H1 (cell line): ENCODE data around the gene CRKL. TPM values are rescaled to one million over a fixed set of nuclear protein-coding genes. Genes with fewer than 3 reads are reported as not detected.

Experiments
- BCL11A ChIP-seq, 2 experiments: IDR thresholded peaks; one replicate each; pipeline ENCODE4 v1.6.1; 2011; ENCODE audit warnings: low read depth in 2 of 2, low read length in 2 of 2, mild to moderate bottlenecking in 2 of 2
- GTF2F1 ChIP-seq: IDR thresholded peaks from 2 replicates; pipeline ENCODE4 v1.6.1; 2012; ENCODE audit warnings: low read depth, low read length, improper control_type of control experiment, borderline replicate concordance
- JUND ChIP-seq: IDR thresholded peaks from 2 replicates; pipeline ENCODE4 v1.6.1; 2011; ENCODE audit warnings: mild to moderate bottlenecking, improper control_type of control experiment, low read length
- POLR2AphosphoS5 ChIP-seq: IDR thresholded peaks from 2 replicates; pipeline ENCODE4 v1.6.1; 2011; ENCODE audit warnings: low read depth, low read length
- POU5F1 ChIP-seq: IDR thresholded peaks from 2 replicates; pipeline ENCODE4 v1.6.1; 2011; ENCODE audit warnings: low read depth, mild to moderate bottlenecking, low read length, moderate library complexity
- RBBP5 ChIP-seq: IDR thresholded peaks from 2 replicates; pipeline ENCODE4 v1.7.1; 2012; ENCODE audit warnings: low read depth, mild to moderate bottlenecking, inconsistent platforms, low read length, moderate library complexity, borderline replicate concordance
- RNF2 ChIP-seq: fragments of 200-900, 300-1000 bp; sonication (generic); IDR thresholded peaks from 2 replicates; pipeline ENCODE4 v1.7.1; 2016; ENCODE audit warnings: borderline replicate concordance, low read depth, mild to moderate bottlenecking, antibody characterized with exemption, low read length; ENCODE audit not compliant: poor library complexity, severe bottlenecking; ENCODE audit errors: missing control alignments
- TAF1 ChIP-seq: IDR thresholded peaks from 2 replicates; pipeline ENCODE4 v1.6.1; 2011; ENCODE audit warnings: mild to moderate bottlenecking, low read depth, low read length
- TAF7 ChIP-seq: optimal IDR thresholded peaks from 2 replicates; pipeline ENCODE3; 2011; ENCODE audit warnings: low read depth, mild to moderate bottlenecking, inconsistent platforms, low read length, moderate library complexity, borderline replicate concordance
- polyA plus RNA-seq, 7 experiments: library from polyadenylated mRNA; depleted of rRNA in 3 of 7; stranded (reverse) in 5 of 7; unstranded in 2 of 7; fragments of >200 nt in 5 of 7; fragments of 200-250 nt in 2 of 7; gene quantifications; 1 replicate in 5 of 7; 2 replicates in 1 of 7; 4 replicates in 1 of 7; pipeline versions ENCODE4 v1.2.1 to v1.2.3, GENCODE V29; 2011 to 2013; ENCODE audit warnings: missing spikeins in 2 of 7, mixed read lengths in 2 of 7
- total RNA-seq: library from RNA; stranded (reverse); fragmentation: NEBNext Ultra II Directional; extraction: Animal tissue kit (Norgen Biotek cat#: 25700); gene quantifications from 2 replicates; pipeline ENCODE4 v1.2.1, GENCODE V29; 2021

CRKL gene
- total and polyA plus RNA-seq, 2 of the 8 experiments (the other 6 are each of a cell fraction or from before 2014, with no cell fraction given), result 34.5 to 94.5 TPM

GRCh38 chr22:20904008-20904979, 12.9 kb upstream of the CRKL start (continued):
- TF ChIP-seq JUND, result no peak
- TF ChIP-seq POLR2AphosphoS5, result no peak
- TF ChIP-seq POU5F1, result no peak
- TF ChIP-seq BCL11A (IDR thresholded peaks at IDR 0.05; ENCODE audit: low read depth in 2 of 2, low read length in 2 of 2), result no peak
- no peak for TF ChIP-seq RNF2
- TF ChIP-seq TAF1, result no peak
- TF ChIP-seq GTF2F1, result no peak
- TF ChIP-seq RBBP5, result no peak
- TF ChIP-seq TAF7, result no peak
